Fibroblast of mammary gland (primary cell): ENCODE data around the gene ZNF860.

Experiments used
- DNase-seq: peaks from one replicate; pipeline ENCODE4 v3.0.0-alpha.2; 2010; ENCODE audit warnings: low read depth
- H3K4me3 ChIP-seq: 2 replicates; pipeline ENCODE4 v1.5.1; 2011; ENCODE audit warnings: low read depth, mild to moderate bottlenecking, low read length, moderate library complexity; ENCODE audit not compliant: control insufficient read depth
- TF ChIP-seq, protein P1 (sequence below): conservative IDR thresholded peaks from 2 replicates; pipeline ENCODE4 v1.5.1; 2011; ENCODE audit warnings: low read depth, low read length, inconsistent platforms; ENCODE audit not compliant: control insufficient read depth, insufficient read depth

ZNF860 gene

DNA sequence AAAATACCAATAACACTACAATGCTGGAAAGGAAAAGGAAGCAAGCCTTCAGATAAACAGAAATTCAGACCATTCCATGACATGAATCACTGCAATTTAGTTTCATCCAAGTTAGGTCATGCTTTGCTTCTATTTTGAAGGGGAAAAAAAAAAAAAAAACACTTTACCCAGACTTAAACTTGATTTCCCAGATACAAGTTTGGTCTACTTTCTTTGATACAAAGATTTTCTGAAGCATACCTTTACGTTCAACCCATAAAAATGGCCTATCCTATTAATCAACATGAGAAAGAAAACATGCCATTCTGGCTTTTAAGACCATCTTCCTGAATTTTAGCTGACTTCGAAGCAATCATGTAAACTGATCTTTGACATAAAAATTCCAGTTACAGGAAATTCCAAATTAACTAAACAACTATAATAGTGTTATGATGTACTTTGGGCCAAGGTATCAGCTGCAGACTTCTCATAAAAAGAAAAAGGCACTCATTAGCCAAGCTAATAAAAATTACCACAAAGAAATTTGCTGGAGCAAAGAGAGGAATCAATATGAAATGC, 13.1 kb upstream of the ZNF860 start:
- no peak overlapping the region for H3K4me3 ChIP-seq
- DNase-seq: peak; percentile 78
- TF ChIP-seq, protein P1, sequence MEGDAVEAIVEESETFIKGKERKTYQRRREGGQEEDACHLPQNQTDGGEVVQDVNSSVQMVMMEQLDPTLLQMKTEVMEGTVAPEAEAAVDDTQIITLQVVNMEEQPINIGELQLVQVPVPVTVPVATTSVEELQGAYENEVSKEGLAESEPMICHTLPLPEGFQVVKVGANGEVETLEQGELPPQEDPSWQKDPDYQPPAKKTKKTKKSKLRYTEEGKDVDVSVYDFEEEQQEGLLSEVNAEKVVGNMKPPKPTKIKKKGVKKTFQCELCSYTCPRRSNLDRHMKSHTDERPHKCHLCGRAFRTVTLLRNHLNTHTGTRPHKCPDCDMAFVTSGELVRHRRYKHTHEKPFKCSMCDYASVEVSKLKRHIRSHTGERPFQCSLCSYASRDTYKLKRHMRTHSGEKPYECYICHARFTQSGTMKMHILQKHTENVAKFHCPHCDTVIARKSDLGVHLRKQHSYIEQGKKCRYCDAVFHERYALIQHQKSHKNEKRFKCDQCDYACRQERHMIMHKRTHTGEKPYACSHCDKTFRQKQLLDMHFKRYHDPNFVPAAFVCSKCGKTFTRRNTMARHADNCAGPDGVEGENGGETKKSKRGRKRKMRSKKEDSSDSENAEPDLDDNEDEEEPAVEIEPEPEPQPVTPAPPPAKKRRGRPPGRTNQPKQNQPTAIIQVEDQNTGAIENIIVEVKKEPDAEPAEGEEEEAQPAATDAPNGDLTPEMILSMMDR: no peak

DNA sequence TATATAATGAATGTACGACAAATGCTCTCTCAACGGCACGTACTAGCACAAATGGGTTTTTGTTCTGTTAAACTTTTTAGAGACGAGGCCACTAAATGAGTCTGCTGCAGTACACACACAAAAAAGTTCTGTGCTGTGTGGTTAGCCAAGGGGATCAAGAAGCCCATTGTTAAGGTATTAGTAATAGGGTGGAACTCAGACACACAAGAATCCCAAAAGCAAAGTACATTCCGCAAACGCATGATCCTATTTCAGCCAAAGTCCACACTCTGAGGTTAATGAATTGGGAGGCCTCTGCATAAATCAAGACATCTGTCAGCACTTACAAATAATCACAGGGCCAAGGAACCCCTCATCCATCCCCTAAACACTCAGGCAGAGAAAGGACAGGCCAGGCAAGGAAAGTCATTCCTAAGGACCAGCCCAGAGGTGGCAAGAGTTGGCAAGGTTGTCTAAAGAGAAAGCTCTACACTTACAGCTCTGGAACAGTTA, 12.6 kb upstream of the ZNF860 start:
- TF ChIP-seq, protein P1: no peak
- H3K4me3 ChIP-seq: no peak overlapping the region
- DNase-seq: peak; percentile 96

DNA sequence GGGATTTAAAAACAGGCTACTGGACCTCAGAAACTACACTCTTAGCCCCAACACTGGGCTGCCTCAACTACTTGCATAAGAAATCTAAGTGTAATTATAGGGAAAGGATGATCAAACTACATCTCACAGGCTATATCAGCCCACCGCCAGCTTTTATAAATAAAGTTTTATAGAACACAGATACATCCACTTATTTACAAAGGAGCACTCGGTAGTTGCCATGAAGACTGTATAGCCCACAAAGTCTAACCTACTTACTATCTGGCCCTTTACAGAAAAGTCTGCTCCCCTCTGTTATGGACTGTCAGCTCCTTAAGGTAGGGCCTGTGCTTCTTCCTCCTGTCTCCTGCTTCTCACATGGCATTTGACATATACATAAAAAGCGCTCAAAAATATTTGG, 9.9 kb upstream of the ZNF860 start:
- TF ChIP-seq, protein P1: no peak
- H3K4me3 ChIP-seq: no peak overlapping the region
- no peak for DNase-seq

DNA sequence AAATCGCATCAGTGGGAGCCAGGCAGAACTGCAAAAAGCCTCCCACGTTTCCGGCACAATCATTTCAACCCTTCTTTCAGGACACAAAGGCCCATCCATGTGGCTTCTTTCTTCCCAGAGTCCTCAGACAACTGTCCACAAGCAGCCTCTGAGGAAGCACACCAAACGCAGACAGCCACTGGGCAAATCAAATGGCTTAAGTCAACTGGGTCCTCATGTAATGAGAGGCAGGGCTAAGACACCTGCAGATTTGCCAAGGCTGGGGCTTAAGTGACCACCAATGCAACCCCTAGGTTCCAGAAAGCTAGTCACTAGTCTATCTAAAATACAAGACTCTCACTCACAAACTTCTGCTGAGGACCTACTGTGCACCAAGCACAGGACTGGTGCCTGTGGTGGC, 8.5 kb upstream of the ZNF860 start:
- TF ChIP-seq, protein P1: no peak
- no peak for DNase-seq
- no peak overlapping the region for H3K4me3 ChIP-seq

DNA sequence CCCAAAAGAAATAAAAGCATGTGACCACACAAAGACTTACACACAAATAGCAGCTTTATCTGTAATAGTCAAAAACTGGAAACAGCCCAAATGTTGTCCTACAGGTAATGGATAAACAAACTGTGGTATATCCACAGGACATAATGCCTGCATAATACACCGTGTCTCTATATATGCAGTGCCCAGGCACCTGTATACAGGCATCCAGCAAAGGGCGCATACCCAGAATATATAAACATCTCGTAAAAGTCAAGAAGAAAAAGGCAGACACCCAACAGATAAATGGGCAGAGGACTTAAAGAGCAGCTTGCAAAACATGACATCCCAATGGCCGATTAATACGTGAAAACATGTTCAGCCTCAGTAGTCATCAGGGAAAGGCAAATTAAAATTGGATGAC, 7.7 kb upstream of the ZNF860 start:
- no peak for DNase-seq
- TF ChIP-seq, protein P1: no peak
- no peak overlapping the region for H3K4me3 ChIP-seq

DNA sequence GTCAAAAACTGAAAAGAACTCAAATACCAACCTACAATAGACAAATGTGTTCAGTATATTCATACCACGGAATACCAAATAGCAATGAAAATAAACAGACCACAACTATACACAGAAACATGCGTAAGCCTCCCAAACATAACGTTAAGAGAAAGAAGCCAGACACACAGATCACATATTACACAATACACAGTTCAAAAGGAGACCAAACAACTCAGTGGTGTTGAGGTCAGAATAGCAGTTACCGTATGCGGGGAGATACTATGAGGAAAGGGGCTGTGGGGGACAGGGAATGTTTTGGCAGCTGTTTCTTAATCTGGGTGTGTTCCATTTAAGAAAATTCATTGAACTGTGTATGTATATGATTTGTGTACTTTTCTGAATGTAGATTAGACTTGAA, 7.1 kb upstream of the ZNF860 start:
- no peak overlapping the region for H3K4me3 ChIP-seq
- TF ChIP-seq, protein P1: no peak
- peak; percentile 47 for DNase-seq

DNA sequence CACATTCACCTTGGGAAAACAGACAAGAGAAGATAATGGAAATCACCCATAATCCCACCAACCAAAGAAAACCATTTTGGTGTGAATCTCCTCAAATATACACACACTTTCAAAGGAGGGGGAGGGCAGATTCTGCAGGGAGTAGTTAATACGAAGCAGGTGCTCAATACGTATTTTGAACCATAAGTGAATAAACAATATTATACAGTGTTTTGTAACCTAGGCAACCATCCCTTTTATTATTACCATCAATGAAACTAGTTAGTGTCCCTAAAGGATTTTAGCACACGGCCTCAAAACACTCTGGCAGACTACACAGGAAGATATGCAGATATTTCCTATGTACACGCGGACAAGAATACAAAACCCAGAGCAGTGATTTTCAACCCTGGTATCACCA, 6.6 kb upstream of the ZNF860 start:
- TF ChIP-seq, protein P1: no peak
- no peak for DNase-seq

More for the DNA sequence above, 6.6 kb upstream of the ZNF860 start:
- no peak overlapping the region for H3K4me3 ChIP-seq
